Ovary (tissue), 3 donors: ENCODE measurements around the gene MRM2.

Experiments used
- CTCF ChIP-seq, 3 donors: fragments of 450-650 bp in 2 of 3; fragments of 200-600 bp in 1 of 3; IDR thresholded peaks; one replicate each; pipeline versions ENCODE4 v1.5.1 to v1.8.0; 2016 to 2022; ENCODE audit warnings: antibody characterized with exemption in 3 of 3, mild to moderate bottlenecking in 1 of 3
- EP300 ChIP-seq: sonication (generic); formaldehyde crosslinking; IDR thresholded peaks from one replicate; pipeline ENCODE4 v1.6.1; 2017; ENCODE audit warnings: antibody characterized with exemption
- POLR2A ChIP-seq: fragments of 450-650 bp; IDR thresholded peaks from one replicate; pipeline ENCODE4 v1.6.1; 2017; ENCODE audit warnings: antibody characterized with exemption, mild to moderate bottlenecking, moderate library complexity
- donor health status: DM: no; HTN: no; CAD: no.

GRCh38 chr7:2200584-2200980, 41.4 kb downstream of the MRM2 start:
- TF ChIP-seq CTCF (IDR thresholded peaks at IDR 0.05) (no peak), EP300 (no peak), POLR2A (no peak)
